K562 (cell line): ENCODE data around the gene PDZD2. TPM values are rescaled to one million over a fixed set of nuclear protein-coding genes. Genes with fewer than 3 reads are reported as not detected.

Experiments used
- ATAC-seq: fragments of 200-7000 bp; cut with Tn5 transposase; 3 replicates; pipeline ENCODE4 v1.9.1; 2020; ENCODE audit warnings: moderate library complexity
- BruUV-seq: library from RNA; stranded (reverse); fragments of 400-500 nt; replicated peaks from 2 replicates; lab custom pipeline; 2021; lab: Mats Ljungman, UMichigan
- CTCF ChIA-PET: fragments of 300-600 bp; formaldehyde crosslinking; extraction: SDS; loops from one replicate; lab custom pipeline; 2021; ENCODE audit warnings: low intra/inter-chr PET ratio; lab: Yijun Ruan, JAX
- POLR2A ChIA-PET: fragments of 300-600, 350-650 bp; sonication (Branson Sonifier 250); formaldehyde crosslinking; extraction: SDS; loops from one replicate; lab custom pipeline; 2021; ENCODE audit warnings: antibody characterized with exemption, inconsistent platforms; lab: Yijun Ruan, JAX
- DNase-seq, 4 experiments: peaks; one replicate each; pipeline versions ENCODE4 v3.0.0 to v3.0.0-alpha.2; 2011 to 2018; ENCODE audit warnings: low spot score in 3 of 4, mixed read lengths in 3 of 4; ENCODE audit errors: extremely low read depth in 1 of 4
- FAIRE-seq: peaks from 2 replicates; lab custom pipeline; 2011; peaks lifted over from hg19 to GRCh38; lab: Jason Lieb, UNC
- H2AFZ ChIP-seq: 2 replicates; pipeline ENCODE4 v1.6.0; 2011; ENCODE audit warnings: low read depth, low read length, control low read depth, inconsistent platforms
- H3K27ac ChIP-seq: fragments of 200-600 bp; 3 replicates; pipeline ENCODE4 v1.8.0; 2011; ENCODE audit warnings: low read depth, mild to moderate bottlenecking, control low read depth, inconsistent platforms, low read length, moderate library complexity, mixed read lengths; ENCODE audit errors: extremely low read depth
- H3K27me3 ChIP-seq, 2 experiments: fragments of 300-600 bp in 1 of 2; 2 replicates in 1 of 2; 3 replicates in 1 of 2; pipeline versions ENCODE4 v1.6.0 to v1.8.0; 2011; ENCODE audit warnings: inconsistent platforms in 2 of 2, low read length in 2 of 2, mild to moderate bottlenecking in 1 of 2, mixed read lengths in 1 of 2, moderate library complexity in 1 of 2; ENCODE audit not compliant: control insufficient read depth in 2 of 2, insufficient read depth in 2 of 2
- H3K36me3 ChIP-seq: fragments of 300-600 bp; 3 replicates; pipeline ENCODE4 v1.8.0; 2011; ENCODE audit warnings: mild to moderate bottlenecking, low read length, inconsistent platforms; ENCODE audit not compliant: control insufficient read depth, insufficient read depth
- H3K4me1 ChIP-seq, 2 experiments: fragments of 200-600 bp in 1 of 2; replicated peaks in 1 of 2; 2 replicates in 1 of 2; 3 replicates in 1 of 2; pipeline versions ENCODE4 v1.5.1 to v1.8.0; 2011; ENCODE audit warnings: inconsistent platforms in 2 of 2, low read length in 2 of 2, mild to moderate bottlenecking in 1 of 2, mixed read lengths in 1 of 2, moderate library complexity in 1 of 2; ENCODE audit not compliant: control insufficient read depth in 2 of 2, insufficient read depth in 2 of 2
- H3K4me2 ChIP-seq: 2 replicates; pipeline ENCODE4 v1.6.1; 2011; ENCODE audit warnings: low read length, control low read depth, inconsistent platforms, mixed read lengths; ENCODE audit not compliant: insufficient read depth
- H3K4me3 ChIP-seq: fragments of 200-600 bp; sonication (generic), shearing (Covaris generic); 2 replicates; pipeline ENCODE4 v1.5.1; 2016; ENCODE audit warnings: control low read depth, inconsistent platforms
- H3K79me2 ChIP-seq: fragments of 200-600 bp; 3 replicates; pipeline ENCODE4 v1.8.0; 2011; ENCODE audit warnings: low read length, inconsistent platforms; ENCODE audit not compliant: control insufficient read depth, insufficient read depth
- H3K9ac ChIP-seq, 2 experiments: 2 replicates each; pipeline versions ENCODE4 v1.6.0 to v1.6.1; 2011; ENCODE audit warnings: low read depth in 2 of 2, low read length in 2 of 2, control low read depth in 1 of 2, inconsistent platforms in 1 of 2, mild to moderate bottlenecking in 1 of 2, mixed read lengths in 1 of 2; ENCODE audit not compliant: insufficient read depth in 1 of 2
- H3K9me1 ChIP-seq: one replicate; pipeline ENCODE4 v1.6.0; 2011; ENCODE audit warnings: inconsistent platforms, mild to moderate bottlenecking, low read length, moderate library complexity; ENCODE audit not compliant: control insufficient read depth, insufficient read depth
- H3K9me3 ChIP-seq: replicated peaks from 2 replicates; pipeline ENCODE4 v1.5.1; 2011; ENCODE audit warnings: low read depth, low read length, inconsistent platforms; ENCODE audit not compliant: control insufficient read depth, insufficient read depth
- H4K20me1 ChIP-seq: replicated peaks from 2 replicates; pipeline ENCODE4 v1.6.1; 2011; ENCODE audit warnings: low read length, inconsistent platforms, mixed read lengths; ENCODE audit not compliant: control insufficient read depth, insufficient read depth
- MEIS2 ChIP-seq: fragments of 450-650 bp; IDR thresholded peaks from 2 replicates; pipeline ENCODE4 v1.6.1; 2014; ENCODE audit warnings: mild to moderate bottlenecking; ENCODE audit not compliant: partially characterized antibody
- NCOA2 ChIP-seq, 2 experiments: fragments of 450-650 bp; IDR thresholded peaks; 2 replicates each; pipeline ENCODE4 v1.6.1; 2018; ENCODE audit warnings: mild to moderate bottlenecking in 2 of 2, moderate library complexity in 1 of 2; ENCODE audit not compliant: partially characterized antibody in 2 of 2
- PBX2 ChIP-seq, 2 experiments: IDR thresholded peaks in 1 of 2; conservative IDR thresholded peaks in 1 of 2; 2 replicates each; pipeline ENCODE4 v1.6.1; 2016; ENCODE audit warnings: low read depth in 2 of 2, mild to moderate bottlenecking in 1 of 2, missing compliant biosample characterization in 1 of 2, missing genetic modification characterization in 1 of 2, moderate library complexity in 1 of 2
- POLR2H ChIP-seq: IDR thresholded peaks from 2 replicates; pipeline ENCODE4 v1.6.1; 2016; ENCODE audit warnings: missing genetic modification characterization, low read depth, mild to moderate bottlenecking, control low read depth, missing compliant biosample characterization, moderate library complexity
- SIN3A ChIP-seq, 2 experiments: fragments of 150-350 bp in 1 of 2; IDR thresholded peaks; 2 replicates each; pipeline ENCODE4 v1.6.1; 2011 to 2016; ENCODE audit warnings: borderline replicate concordance in 2 of 2, low read depth in 2 of 2, low read length in 2 of 2, mild to moderate bottlenecking in 2 of 2, moderate library complexity in 2 of 2; ENCODE audit not compliant: control insufficient read depth in 1 of 2
- TGIF2 ChIP-seq: sonication (generic); formaldehyde crosslinking; IDR thresholded peaks from 2 replicates; pipeline ENCODE4 v1.8.1; 2022; ENCODE audit warnings: mild to moderate bottlenecking, missing genetic modification reagents, moderate library complexity
- ZKSCAN1 ChIP-seq: fragments of 150-350 bp; IDR thresholded peaks from 2 replicates; pipeline ENCODE4 v1.6.1; 2016; ENCODE audit warnings: low read depth, low read length
- ZNF175 ChIP-seq: fragments of 200-800 bp; sonication (Bioruptor generic); IDR thresholded peaks from 2 replicates; pipeline ENCODE4 v1.6.1; 2016; ENCODE audit warnings: low read depth, mild to moderate bottlenecking, missing genetic modification characterization, missing compliant biosample characterization
- WGBS: fragments of 100-300 bp; shearing (Covaris generic); methylation state at CpG from one replicate; pipeline ENCODE4 v1.1.6; 2016; ENCODE audit warnings: low coverage, mixed read lengths; ENCODE audit not compliant: insufficient coverage; ENCODE audit errors: missing lambda C conversion rate; 5-methylcytosine and 5-hydroxymethylcytosine counted together
- in situ Hi-C: fragments of 300-500 bp; cut with MboI; formaldehyde crosslinking; loops from 4 replicates; pipeline ENCODE4 v1.15.0; 2018; ENCODE audit warnings: inconsistent platforms, mixed read lengths
- intact Hi-C: fragments of 100-400 bp; cut with micrococcal nuclease; formaldehyde crosslinking; loops from 2 replicates; pipeline ENCODE4 v1.14.2; 2022
- polyA plus RNA-seq, 8 experiments: library from polyadenylated mRNA; depleted of rRNA in 4 of 8; stranded (reverse) in 5 of 8; unstranded in 3 of 8; fragments of >200 nt; fragmentation: Nextera tagmentation in 2 of 8; fragmentation: Illumina TruSeq in 1 of 8; extraction: Ambion mirVana in 2 of 8; extraction: Trizol in 1 of 8; gene quantifications; 2 replicates each; pipeline versions ENCODE4 v1.2.1 to v1.2.3, GENCODE V29; 2011 to 2014; ENCODE audit warnings: inconsistent platforms in 1 of 8, missing spikeins in 1 of 8
- total RNA-seq, 7 experiments: library from RNA; depleted of rRNA in 6 of 7; stranded (reverse); fragments of >200 nt in 6 of 7; fragmentation: Illumina TruSeq in 2 of 7; extraction: Trizol in 2 of 7; gene quantifications; 2 replicates each; pipeline versions ENCODE4 v1.2.1 to v1.2.3, GENCODE V29; 2011 to 2021; ENCODE audit warnings: low replicate concordance in 1 of 7

PDZD2 gene
- total and polyA plus RNA-seq, 9 of the 15 experiments (the other 6 are each of a cell fraction or from before 2014, with no cell fraction given): 0.02 to 0.08 (median 0.04) TPM; not detected in 6

- TF ChIP-seq POLR2H (tag): no peak
- TF ChIP-seq ZNF175 (CRISPR knock-in tag): no peak
- peak; percentile 38 for TF ChIP-seq MEIS2
- TF ChIP-seq TGIF2 (CRISPR knock-in tag): no peak
- no peak for TF ChIP-seq PBX2 (CRISPR knock-in tag; IDR thresholded peaks at IDR 0.05; ENCODE audit: low read depth)
- peak; percentile 54 for TF ChIP-seq PBX2 (tag; conservative IDR thresholded peaks at IDR 0.05; ENCODE audit: low read depth)
- no peak for TF ChIP-seq NCOA2 (IDR thresholded peaks at IDR 0.05; ENCODE audit: partially characterized antibody in 2 of 2)
- no peak for TF ChIP-seq ZKSCAN1
- no peak for TF ChIP-seq SIN3A (IDR thresholded peaks at IDR 0.05; ENCODE audit: borderline replicate concordance in 2 of 2, control insufficient read depth in 1 of 2, low read depth in 2 of 2, low read length in 2 of 2)
- TF ChIP-seq, all 486 proteins: peak for 2
- H3K4me1 ChIP-seq: no peaks in the 10 kb centered on the region
- ChIA-PET CTCF (no interaction called here), POLR2A (interaction anchor here (0.5 to 0.9 kb wide), 2 partner anchors 11 to 16 kb away, joined by 3 read pairs; no protein-coding TSS in a partner anchor)
- in situ Hi-C loops (no loop called here), intact Hi-C loops (no loop called here)
- H2AFZ ChIP-seq: no peak overlapping the region
- H3K9ac ChIP-seq: no peak overlapping the region
- no peaks in the 10 kb centered on the region for H4K20me1 ChIP-seq
- peaks cover 15 to 29% of the 10 kb centered on the region in 2 experiments; a peak in 4 of 5 replicates for H3K27me3 ChIP-seq
- no peaks in the 10 kb centered on the region for H3K36me3 ChIP-seq
- no peaks in the 10 kb centered on the region for H3K9me1 ChIP-seq
- no peaks in the 10 kb centered on the region for H3K9me3 ChIP-seq
- no peak overlapping the region for H3K27ac ChIP-seq
- DNase-seq (no peak), ATAC-seq (no peak), FAIRE-seq (no peak)
- no peak overlapping the region for H3K4me3 ChIP-seq
- H3K79me2 ChIP-seq: no peaks in the 10 kb centered on the region
- no TSS peak for BruUV-seq
- H3K4me2 ChIP-seq: no peak overlapping the region
- WGBS: 0% methylated on average over 4 of the region's 4 CpGs
These were observed 344.9 kb downstream of the PDZD2 start for GRCh38 chr5:31983851-31984250.
